H1 (cell line): Measurements from ENCODE around the gene C5AR1.

Experiments
- CHD2 ChIP-seq: IDR thresholded peaks from 2 replicates; pipeline ENCODE4 v1.6.1; 2012; ENCODE audit warnings: low read length, improper control_type of control experiment
- CREB1 ChIP-seq: IDR thresholded peaks from 2 replicates; pipeline ENCODE4 v1.6.1; 2012; ENCODE audit warnings: inconsistent platforms
- EP300 ChIP-seq, 2 experiments: IDR thresholded peaks; 1 replicate in 1 of 2; 2 replicates in 1 of 2; pipeline ENCODE4 v1.6.1; 2011 to 2012; ENCODE audit warnings: low read depth in 2 of 2, low read length in 2 of 2, mild to moderate bottlenecking in 2 of 2, borderline replicate concordance in 1 of 2, inconsistent platforms in 1 of 2, moderate library complexity in 1 of 2
- EZH2 ChIP-seq: fragments of 200-600 bp; sonication (generic); IDR thresholded peaks from 2 replicates; pipeline ENCODE4 v1.7.1; 2012; ENCODE audit warnings: low read depth, mild to moderate bottlenecking, moderate library complexity, low read length, inconsistent platforms; ENCODE audit not compliant: severe bottlenecking
- FOSL1 ChIP-seq: IDR thresholded peaks from 2 replicates; pipeline ENCODE4 v1.6.1; 2011; ENCODE audit warnings: mild to moderate bottlenecking, low read depth, low read length, moderate library complexity; ENCODE audit not compliant: insufficient read depth
- HDAC2 ChIP-seq, 2 experiments: fragments of 300-600 bp in 1 of 2; sonication (generic) in 1 of 2; IDR thresholded peaks; 2 replicates each; pipeline ENCODE4 v1.6.1; 2011 to 2012; ENCODE audit warnings: low read depth in 2 of 2, low read length in 2 of 2, mild to moderate bottlenecking in 2 of 2, moderate library complexity in 2 of 2, borderline replicate concordance in 1 of 2, inconsistent platforms in 1 of 2
- SP2 ChIP-seq: IDR thresholded peaks from 2 replicates; pipeline ENCODE4 v1.6.1; 2012; ENCODE audit warnings: mild to moderate bottlenecking, low read length, inconsistent platforms
- TAF1 ChIP-seq: IDR thresholded peaks from 2 replicates; pipeline ENCODE4 v1.6.1; 2011; ENCODE audit warnings: mild to moderate bottlenecking, low read depth, low read length
- TF ChIP-seq, protein P1 (sequence below): IDR thresholded peaks from 2 replicates; pipeline ENCODE4 v1.6.1; 2012; ENCODE audit warnings: low read length, inconsistent platforms
- TF ChIP-seq, protein P2 (sequence below), 3 experiments: IDR thresholded peaks; 1 replicate in 2 of 3; 2 replicates in 1 of 3; pipeline versions ENCODE4 v1.5.1 to v1.6.1; 2011; ENCODE audit warnings: low read length in 3 of 3, mild to moderate bottlenecking in 3 of 3, inconsistent platforms in 2 of 3, low read depth in 1 of 3, moderate library complexity in 1 of 3; ENCODE audit not compliant: insufficient read depth in 1 of 3; ENCODE audit errors: control extremely low read depth in 1 of 3
- TF ChIP-seq, protein P3 (sequence below): IDR thresholded peaks from 2 replicates; pipeline ENCODE4 v1.6.1; 2012; ENCODE audit warnings: inconsistent platforms

DNA sequence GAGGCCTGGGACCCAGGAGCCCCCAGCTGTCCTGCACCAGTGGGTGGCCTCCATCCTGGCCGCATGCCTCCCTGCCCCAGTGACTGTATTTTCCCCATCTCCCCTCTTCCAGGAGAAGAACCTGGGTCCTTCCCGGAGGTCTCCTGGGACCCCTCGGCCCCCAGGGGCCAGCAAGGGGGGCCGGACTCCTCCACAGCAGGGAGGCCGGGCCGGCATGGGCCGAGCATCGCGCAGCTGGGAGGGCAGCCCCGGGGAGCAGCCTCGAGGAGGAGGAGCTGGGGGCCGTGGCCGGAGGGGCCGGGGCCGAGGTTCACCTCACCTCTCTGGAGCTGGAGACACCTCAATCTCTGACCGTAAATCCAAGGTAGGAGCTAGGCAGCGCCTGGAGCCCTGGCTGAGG lies 49.2 kb upstream of the C5AR1 start:
- TF ChIP-seq HDAC2 (IDR thresholded peaks at IDR 0.05; ENCODE audit: borderline replicate concordance in 1 of 2, low read depth in 2 of 2, low read length in 2 of 2): no peak
- TF ChIP-seq, protein P1, sequence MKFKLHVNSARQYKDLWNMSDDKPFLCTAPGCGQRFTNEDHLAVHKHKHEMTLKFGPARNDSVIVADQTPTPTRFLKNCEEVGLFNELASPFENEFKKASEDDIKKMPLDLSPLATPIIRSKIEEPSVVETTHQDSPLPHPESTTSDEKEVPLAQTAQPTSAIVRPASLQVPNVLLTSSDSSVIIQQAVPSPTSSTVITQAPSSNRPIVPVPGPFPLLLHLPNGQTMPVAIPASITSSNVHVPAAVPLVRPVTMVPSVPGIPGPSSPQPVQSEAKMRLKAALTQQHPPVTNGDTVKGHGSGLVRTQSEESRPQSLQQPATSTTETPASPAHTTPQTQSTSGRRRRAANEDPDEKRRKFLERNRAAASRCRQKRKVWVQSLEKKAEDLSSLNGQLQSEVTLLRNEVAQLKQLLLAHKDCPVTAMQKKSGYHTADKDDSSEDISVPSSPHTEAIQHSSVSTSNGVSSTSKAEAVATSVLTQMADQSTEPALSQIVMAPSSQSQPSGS: no peak
- TF ChIP-seq, protein P2, sequence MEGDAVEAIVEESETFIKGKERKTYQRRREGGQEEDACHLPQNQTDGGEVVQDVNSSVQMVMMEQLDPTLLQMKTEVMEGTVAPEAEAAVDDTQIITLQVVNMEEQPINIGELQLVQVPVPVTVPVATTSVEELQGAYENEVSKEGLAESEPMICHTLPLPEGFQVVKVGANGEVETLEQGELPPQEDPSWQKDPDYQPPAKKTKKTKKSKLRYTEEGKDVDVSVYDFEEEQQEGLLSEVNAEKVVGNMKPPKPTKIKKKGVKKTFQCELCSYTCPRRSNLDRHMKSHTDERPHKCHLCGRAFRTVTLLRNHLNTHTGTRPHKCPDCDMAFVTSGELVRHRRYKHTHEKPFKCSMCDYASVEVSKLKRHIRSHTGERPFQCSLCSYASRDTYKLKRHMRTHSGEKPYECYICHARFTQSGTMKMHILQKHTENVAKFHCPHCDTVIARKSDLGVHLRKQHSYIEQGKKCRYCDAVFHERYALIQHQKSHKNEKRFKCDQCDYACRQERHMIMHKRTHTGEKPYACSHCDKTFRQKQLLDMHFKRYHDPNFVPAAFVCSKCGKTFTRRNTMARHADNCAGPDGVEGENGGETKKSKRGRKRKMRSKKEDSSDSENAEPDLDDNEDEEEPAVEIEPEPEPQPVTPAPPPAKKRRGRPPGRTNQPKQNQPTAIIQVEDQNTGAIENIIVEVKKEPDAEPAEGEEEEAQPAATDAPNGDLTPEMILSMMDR (IDR thresholded peaks at IDR 0.05; ENCODE audit: control extremely low read depth in 1 of 3, insufficient read depth in 1 of 3, low read depth in 1 of 3, low read length in 3 of 3): no peak
- TF ChIP-seq CHD2: no peak
- TF ChIP-seq EP300 (IDR thresholded peaks at IDR 0.05; ENCODE audit: borderline replicate concordance in 1 of 2, low read depth in 2 of 2, low read length in 2 of 2): no peak
- TF ChIP-seq, protein P3, sequence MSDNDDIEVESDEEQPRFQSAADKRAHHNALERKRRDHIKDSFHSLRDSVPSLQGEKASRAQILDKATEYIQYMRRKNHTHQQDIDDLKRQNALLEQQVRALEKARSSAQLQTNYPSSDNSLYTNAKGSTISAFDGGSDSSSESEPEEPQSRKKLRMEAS: no peak
- TF ChIP-seq TAF1: no peak
- TF ChIP-seq SP2: no peak
- TF ChIP-seq CREB1: no peak
- TF ChIP-seq EZH2: no peak
- TF ChIP-seq FOSL1: no peak
